GM23248 (cell line): ENCODE results near the gene GAPT. TPM values are rescaled to one million over a fixed set of nuclear protein-coding genes. Genes with fewer than 3 reads are reported as not detected.

Experiments
- DNase-seq: peaks from one replicate; pipeline ENCODE4 v3.0.0-alpha.2; 2015
- H2AFZ ChIP-seq: fragments of 200-600 bp; sonication (generic); 2 replicates; pipeline ENCODE4 v1.6.1; 2016; ENCODE audit warnings: antibody characterized with exemption
- H3F3A ChIP-seq: fragments of 200-600 bp; sonication (generic); 2 replicates; pipeline ENCODE4 v1.6.1; 2016; ENCODE audit warnings: mild to moderate bottlenecking, antibody characterized with exemption, mixed run types; ENCODE audit not compliant: insufficient read depth
- H3K27ac ChIP-seq: fragments of 200-600 bp; sonication (generic); 2 replicates; pipeline ENCODE4 v1.5.1; 2016; ENCODE audit warnings: mild to moderate bottlenecking
- H3K27me3 ChIP-seq: fragments of 200-600 bp; sonication (generic); replicated peaks from 2 replicates; pipeline ENCODE4 v1.6.1; 2016; ENCODE audit warnings: mild to moderate bottlenecking; ENCODE audit not compliant: insufficient read depth
- H3K36me3 ChIP-seq: fragments of 200-600 bp; sonication (generic); 2 replicates; pipeline ENCODE4 v1.6.1; 2016; ENCODE audit warnings: low read depth, mild to moderate bottlenecking
- H3K4me1 ChIP-seq: fragments of 200-600 bp; sonication (generic); 2 replicates; pipeline ENCODE4 v1.6.1; 2016; ENCODE audit warnings: mild to moderate bottlenecking; ENCODE audit not compliant: insufficient read depth
- H3K4me2 ChIP-seq: fragments of 200-600 bp; sonication (generic); one replicate; pipeline ENCODE4 v1.6.1; 2016; ENCODE audit warnings: mild to moderate bottlenecking; ENCODE audit not compliant: unreplicated experiment
- H3K4me3 ChIP-seq: fragments of 200-600 bp; sonication (generic); 2 replicates; pipeline ENCODE4 v1.5.1; 2016; ENCODE audit warnings: mild to moderate bottlenecking
- H3K79me2 ChIP-seq: fragments of 200-600 bp; sonication (generic); 2 replicates; pipeline ENCODE4 v1.6.1; 2016; ENCODE audit warnings: mild to moderate bottlenecking; ENCODE audit not compliant: insufficient read depth
- H3K9ac ChIP-seq: fragments of 200-600 bp; sonication (generic); 2 replicates; pipeline ENCODE4 v1.6.1; 2016; ENCODE audit warnings: mild to moderate bottlenecking
- H3K9me2 ChIP-seq: fragments of 200-600 bp; sonication (generic); 2 replicates; pipeline ENCODE4 v1.6.1; 2016; ENCODE audit warnings: mixed run types, mild to moderate bottlenecking, moderate library complexity; ENCODE audit not compliant: insufficient read depth
- H3K9me3 ChIP-seq: fragments of 200-600 bp; sonication (generic); one replicate; pipeline ENCODE4 v1.6.1; 2017; ENCODE audit warnings: low read depth
- H4K20me1 ChIP-seq: fragments of 200-600 bp; sonication (generic); 2 replicates; pipeline ENCODE4 v1.6.0; 2016; ENCODE audit not compliant: insufficient read depth
- EZH2 ChIP-seq: fragments of 200-600 bp; sonication (generic); IDR thresholded peaks from 2 replicates; pipeline ENCODE4 v1.6.1; 2018; ENCODE audit warnings: antibody characterized with exemption, mild to moderate bottlenecking; ENCODE audit not compliant: insufficient read depth, poor library complexity, severe bottlenecking
- EZH2phosphoT487 ChIP-seq: fragments of 200-600 bp; sonication (generic); IDR thresholded peaks from 2 replicates; pipeline ENCODE4 v1.6.1; 2018; ENCODE audit warnings: antibody characterized with exemption, moderate library complexity, mild to moderate bottlenecking, low read depth; ENCODE audit not compliant: insufficient read depth
- WGBS, 2 experiments: methylation state at CpG; one replicate each; pipeline ENCODE4 v1.1.6; 2015 to 2017; ENCODE audit warnings: low lambda C conversion rate in 2 of 2, low coverage in 1 of 2; ENCODE audit errors: missing lambda C conversion rate in 2 of 2; 5-methylcytosine and 5-hydroxymethylcytosine counted together
- in situ Hi-C: fragments of 300-500 bp; cut with MboI; formaldehyde crosslinking; loops from 2 replicates; pipeline ENCODE4 v1.15.0; 2020
- polyA plus RNA-seq: library from polyadenylated mRNA; unstranded; fragments of >200 nt; fragmentation: Nextera tagmentation; extraction: Ambion mirVana; gene quantifications from 2 replicates; pipeline ENCODE4 v1.2.1, GENCODE V29; 2016
- total RNA-seq: library from RNA; depleted of rRNA; stranded (reverse); fragments of >200 nt; shearing (Covaris generic); gene quantifications from 2 replicates; pipeline ENCODE4 v1.2.3, GENCODE V29; 2014; rRNA removed

The GAPT gene
- total RNA-seq (not detected in 2 replicates), polyA plus RNA-seq (not detected in 2 replicates)

DNA sequence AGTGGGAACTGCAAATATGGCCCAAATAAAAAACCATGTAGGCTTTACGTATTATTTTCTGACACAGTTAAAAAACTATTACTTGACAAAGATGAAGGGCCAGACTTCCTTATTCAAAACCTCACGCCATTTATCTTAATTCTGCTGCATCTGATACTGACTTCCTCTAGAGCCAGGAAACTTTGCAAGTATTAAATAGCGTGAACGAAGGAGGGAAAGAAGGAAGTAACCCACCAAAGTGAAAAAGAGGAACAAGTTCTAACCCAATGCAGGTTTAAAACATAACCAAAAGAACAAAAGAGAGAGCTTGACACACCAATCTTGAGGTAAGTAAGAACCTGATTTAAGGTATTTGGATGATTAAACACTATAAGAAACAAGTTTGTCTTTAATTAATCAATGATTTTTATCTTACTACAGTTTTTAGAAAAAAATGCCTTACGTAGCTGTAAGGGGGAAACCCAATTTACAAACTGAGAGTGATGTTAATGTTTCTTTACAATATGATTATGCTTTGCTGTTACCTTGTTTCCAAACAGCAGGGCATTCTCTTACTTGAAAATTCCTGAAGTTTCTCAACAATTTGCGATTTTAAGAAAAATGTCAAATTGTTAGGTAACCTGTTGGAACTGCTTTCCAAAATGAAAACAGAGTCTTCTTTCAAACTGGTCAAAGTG, at the start of gene GAPT:
Gene GAPT (plus strand): TSS at position 220 of the 677 bp plus-strand sequence. CDS start 3,102 bp downstream, outside the sequence.
- in situ Hi-C loops = no loop called here
- no peaks in the 10 kb centered on the region for H4K20me1 ChIP-seq
- peaks cover 36% of the 10 kb centered on the region for H3K27me3 ChIP-seq
- no peak for TF ChIP-seq EZH2phosphoT487
- no peak for TF ChIP-seq EZH2
- H2AFZ ChIP-seq = no peak within 1 kb of the TSS
- no peak within 1 kb of the TSS for H3K4me3 ChIP-seq
- H3F3A ChIP-seq = no peaks in the 10 kb centered on the region
- no peaks in the 10 kb centered on the region for H3K4me1 ChIP-seq
- no peaks in the 10 kb centered on the region for H3K36me3 ChIP-seq
- 72 to 73% methylated on average over 6 of the region's 6 CpGs for WGBS, 2 experiments
- no peaks in the 10 kb centered on the region for H3K9me2 ChIP-seq
- H3K4me2 ChIP-seq = no peak within 1 kb of the TSS
- DNase-seq = no peak
- H3K79me2 ChIP-seq = no peaks in the 10 kb centered on the region
- no peak within 1 kb of the TSS for H3K9ac ChIP-seq
- H3K9me3 ChIP-seq = no peaks in the 10 kb centered on the region
- H3K27ac ChIP-seq = no peak within 1 kb of the TSS

GRCh38 chr5:58444805-58445204, 46.4 kb upstream of the GAPT start:
- 0 out of 2 replicates have a peak, but pooled peaks cover under 1% of the 10 kb centered on the region for H3F3A ChIP-seq
- no peak for TF ChIP-seq EZH2phosphoT487
- no peak for TF ChIP-seq EZH2
- H3K27ac ChIP-seq = no peak overlapping the region

DNA sequence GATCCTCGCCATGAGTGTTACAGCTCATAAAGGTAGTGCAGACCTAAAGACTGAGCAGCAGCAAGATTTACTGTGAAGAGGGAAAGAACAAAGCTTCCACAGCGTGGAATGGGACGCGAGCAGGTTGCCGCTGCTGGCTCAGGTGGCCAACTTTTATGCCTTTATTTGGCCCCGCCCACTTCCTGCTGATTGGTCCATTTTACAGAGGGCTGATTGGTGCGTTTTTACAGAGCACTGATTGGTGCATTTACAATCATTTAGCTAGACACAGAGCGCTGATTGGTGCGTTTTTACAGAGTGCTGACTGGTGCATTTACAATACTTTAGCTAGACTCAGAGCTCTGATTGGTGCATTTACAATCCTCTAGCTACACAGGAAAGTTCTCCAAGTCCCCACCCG, 45.2 kb upstream of the GAPT start:
- DNase-seq = no peak
- Histone ChIP-seq H2AFZ (no peak overlapping the region), H3K4me3 (no peak overlapping the region), H4K20me1 (no peaks in the 10 kb centered on the region), H3F3A (peaks cover 11% of the 10 kb centered on the region; the same call in 1 of the 2 replicates), H3K4me2 (no peak overlapping the region), H3K4me1 (peaks cover 3% of the 10 kb centered on the region; the same call in 1 of the 2 replicates), H3K27me3 (no peaks in the 10 kb centered on the region), H3K9me3 (no peaks in the 10 kb centered on the region), H3K36me3 (no peaks in the 10 kb centered on the region), H3K9me2 (no peaks in the 10 kb centered on the region), H3K9ac (no peak overlapping the region), H3K79me2 (no peaks in the 10 kb centered on the region), H3K27ac (no peak overlapping the region)
- in situ Hi-C loops = no loop called here
- WGBS, 2 experiments = 78 to 84% methylated on average over 10 of the region's 10 CpGs
- TF ChIP-seq EZH2phosphoT487 = no peak
- TF ChIP-seq EZH2 = no peak

More at GRCh38 chr5:58444805-58445204, 46.4 kb upstream of the GAPT start:
- no peak overlapping the region for H2AFZ ChIP-seq
- H3K9ac ChIP-seq = no peak overlapping the region
- in situ Hi-C loops = no loop called here
- peaks cover 3% of the 10 kb centered on the region; the same call in 1 of the 2 replicates for H3K4me1 ChIP-seq
- no peak overlapping the region for H3K4me3 ChIP-seq
- H3K79me2 ChIP-seq = no peaks in the 10 kb centered on the region
- no peaks in the 10 kb centered on the region for H4K20me1 ChIP-seq
- no peaks in the 10 kb centered on the region for H3K27me3 ChIP-seq
- H3K4me2 ChIP-seq = no peak overlapping the region
- no peaks in the 10 kb centered on the region for H3K9me3 ChIP-seq
- H3K9me2 ChIP-seq = no peaks in the 10 kb centered on the region
- no peaks in the 10 kb centered on the region for H3K36me3 ChIP-seq
- no peak for DNase-seq

- Histone ChIP-seq H3K9me2 (no peaks in the 10 kb centered on the region), H2AFZ (no peak overlapping the region), H3K4me2 (no peak overlapping the region), H3K9me3 (no peaks in the 10 kb centered on the region), H3F3A (peaks cover 12% of the 10 kb centered on the region; the same call in 1 of the 2 replicates), H3K9ac (no peak overlapping the region), H3K4me3 (no peak overlapping the region), H3K4me1 (peaks cover 3% of the 10 kb centered on the region; the same call in 1 of the 2 replicates), H3K79me2 (no peaks in the 10 kb centered on the region), H3K27me3 (no peaks in the 10 kb centered on the region), H3K36me3 (no peaks in the 10 kb centered on the region; the same call in 1 of the 2 replicates), H4K20me1 (no peaks in the 10 kb centered on the region), H3K27ac (no peak overlapping the region)
- TF ChIP-seq EZH2phosphoT487 (no peak), EZH2 (no peak)
- in situ Hi-C loops = no loop called here
- DNase-seq = peak; percentile 35
- 27 to 31% methylated on average over 2 of the region's 2 CpGs for WGBS, 2 experiments
Observed at GRCh38 chr5:58447226-58447625, 44.0 kb upstream of the GAPT start.
